HuH-7 (cell line): Measurements from ENCODE around the gene DYRK1A.

Experiments used
- DNase-seq: peaks from one replicate; pipeline ENCODE4 v3.0.0; 2011; ENCODE audit warnings: low spot score

DYRK1A gene

DNA sequence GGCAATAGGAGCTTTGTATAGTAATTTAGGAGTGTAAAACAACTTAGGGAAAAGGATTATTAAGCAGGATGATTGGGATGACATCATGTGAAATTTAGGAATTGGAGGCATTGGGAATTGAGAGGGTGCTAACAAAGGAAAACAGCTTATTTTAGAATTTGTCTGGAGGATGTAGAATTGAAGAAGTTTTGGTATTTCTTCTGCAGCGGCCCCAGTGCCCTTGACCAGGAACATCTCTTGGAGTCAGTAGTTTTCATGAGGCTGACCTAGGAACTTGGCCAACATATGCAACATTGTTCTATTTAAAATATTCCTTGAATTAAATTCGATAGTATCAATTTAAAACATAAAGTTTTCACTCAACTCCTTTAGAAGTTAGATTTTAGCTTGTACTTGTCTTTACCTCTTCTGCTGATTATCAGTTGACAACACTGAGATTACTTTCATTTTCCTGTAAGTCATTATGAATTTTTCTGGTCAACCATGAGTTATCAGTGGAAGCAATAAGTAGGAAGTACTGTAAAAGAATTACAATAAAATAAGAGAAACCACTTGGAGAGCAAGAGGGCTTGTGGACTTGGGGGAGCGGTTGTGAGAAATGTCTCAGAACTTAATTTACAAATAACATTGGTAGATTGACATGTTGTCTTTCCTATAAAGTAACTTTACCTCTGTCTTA lies 52.8 kb downstream of the DYRK1A start:
- DNase-seq = no peak

DNA sequence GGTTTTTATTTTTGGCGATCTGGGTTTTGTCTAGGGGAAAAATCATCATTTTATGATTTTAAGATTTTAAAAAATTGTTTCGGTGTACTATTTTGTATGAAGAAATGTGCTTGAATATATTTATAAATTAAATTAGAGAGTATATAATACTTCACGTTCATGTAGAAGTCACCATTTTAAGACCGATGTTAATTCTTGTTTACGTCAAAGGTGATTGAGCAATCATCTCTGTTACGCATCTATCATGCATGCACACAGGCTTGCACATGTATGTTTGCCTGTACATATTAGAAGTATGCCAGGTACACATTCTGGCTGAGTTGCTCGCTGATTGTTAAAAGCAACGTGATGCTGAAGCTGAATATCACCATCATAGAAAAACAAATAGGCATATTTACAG lies 54.7 kb downstream of the DYRK1A start:
- no peak for DNase-seq

DNA sequence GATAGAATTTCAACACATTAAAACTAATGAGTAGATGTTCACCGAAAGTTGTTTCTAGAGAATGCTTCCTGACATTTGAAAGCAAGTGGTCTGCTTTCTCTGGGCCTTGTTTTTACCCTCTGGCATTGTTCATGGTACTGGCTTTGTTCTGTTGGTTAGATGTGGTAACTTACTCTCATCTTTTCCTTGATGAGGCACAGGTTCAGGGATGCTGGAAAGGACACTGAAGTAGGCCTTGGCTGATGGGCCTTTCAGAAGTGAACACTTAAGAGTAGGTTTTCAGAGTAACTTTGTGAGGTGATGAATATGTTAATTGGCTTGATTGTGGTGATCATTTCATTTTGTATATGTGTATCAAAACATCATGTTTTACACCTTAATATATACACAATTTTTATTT lies 55.8 kb downstream of the DYRK1A start:
- no peak for DNase-seq

DNA sequence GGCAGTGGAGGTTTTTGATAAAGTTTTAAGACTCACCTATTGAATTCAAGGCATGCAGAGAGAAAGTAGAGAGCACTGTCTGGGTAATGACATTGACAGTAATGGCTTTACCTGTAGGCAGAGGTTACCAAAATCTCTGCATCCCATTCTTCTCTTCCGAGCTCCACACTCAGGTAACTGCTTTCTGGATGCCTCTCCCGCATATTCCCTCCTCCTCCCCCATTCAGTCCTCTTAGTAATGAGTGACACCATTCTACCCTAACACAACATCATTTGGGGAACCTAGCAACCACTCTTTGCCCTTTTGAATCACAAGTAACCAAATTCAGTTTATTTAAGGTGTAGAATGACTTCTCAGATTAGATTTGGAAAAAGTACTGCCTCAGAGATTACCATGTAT lies 56.5 kb downstream of the DYRK1A start:
- no peak for DNase-seq

DNA sequence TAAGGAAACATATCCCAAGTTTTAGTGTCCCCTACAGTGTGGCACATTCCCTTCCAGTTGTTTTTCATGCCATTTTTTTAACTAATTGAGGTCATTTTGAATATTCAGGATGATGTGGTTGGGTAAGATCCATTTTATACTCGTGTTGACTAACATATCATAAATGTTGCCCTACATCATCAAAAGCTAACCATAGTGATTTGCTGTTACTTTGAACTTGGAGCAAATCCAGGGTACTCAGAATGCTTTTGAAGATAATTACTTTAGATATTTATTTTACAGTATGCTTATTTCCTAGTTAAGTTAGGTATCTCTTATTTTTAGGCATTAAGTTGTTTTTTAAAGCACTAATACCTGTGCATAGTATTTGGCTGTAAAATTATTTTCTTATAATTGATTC lies 57.8 kb downstream of the DYRK1A start:
- DNase-seq = no peak

DNA sequence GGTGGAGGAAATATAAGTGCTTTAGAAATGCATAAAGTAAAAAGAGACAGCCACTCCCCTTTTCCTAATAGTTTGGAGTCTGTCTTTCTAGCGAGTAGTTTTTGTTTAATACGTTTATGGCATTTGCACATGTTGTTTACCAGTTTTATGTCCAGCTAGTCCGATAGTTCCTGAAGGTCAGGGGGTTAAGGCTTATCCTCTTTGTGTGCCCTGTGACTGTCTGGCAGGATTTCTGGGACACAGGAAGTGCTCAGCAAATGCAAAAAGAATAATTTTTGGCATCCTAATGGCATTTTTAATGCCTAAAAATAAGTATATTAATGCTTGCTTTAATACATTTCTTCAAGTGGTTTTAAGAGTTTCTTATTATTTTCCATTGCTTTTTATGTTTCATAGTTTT lies 58.4 kb downstream of the DYRK1A start:
- no peak for DNase-seq

DNA sequence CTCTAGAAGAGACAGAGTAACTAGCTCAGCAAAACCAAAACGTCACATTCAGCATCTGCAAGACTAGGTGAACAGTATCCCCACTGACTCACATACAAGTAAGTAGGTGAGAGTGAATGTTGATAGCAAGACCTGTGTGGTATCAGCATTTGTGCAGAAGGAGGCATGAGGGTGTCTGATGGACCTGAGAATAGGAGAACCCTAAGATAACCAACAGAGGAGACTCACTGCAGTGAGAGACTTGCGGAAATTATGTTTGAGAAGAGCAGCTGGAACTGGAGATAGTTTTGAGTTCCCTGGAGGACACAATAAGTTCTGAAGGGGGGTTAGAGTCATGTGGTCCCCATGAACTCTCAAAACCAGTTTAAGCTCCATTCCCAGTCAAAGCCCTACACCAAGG lies 59.1 kb downstream of the DYRK1A start:
- no peak for DNase-seq

DNA sequence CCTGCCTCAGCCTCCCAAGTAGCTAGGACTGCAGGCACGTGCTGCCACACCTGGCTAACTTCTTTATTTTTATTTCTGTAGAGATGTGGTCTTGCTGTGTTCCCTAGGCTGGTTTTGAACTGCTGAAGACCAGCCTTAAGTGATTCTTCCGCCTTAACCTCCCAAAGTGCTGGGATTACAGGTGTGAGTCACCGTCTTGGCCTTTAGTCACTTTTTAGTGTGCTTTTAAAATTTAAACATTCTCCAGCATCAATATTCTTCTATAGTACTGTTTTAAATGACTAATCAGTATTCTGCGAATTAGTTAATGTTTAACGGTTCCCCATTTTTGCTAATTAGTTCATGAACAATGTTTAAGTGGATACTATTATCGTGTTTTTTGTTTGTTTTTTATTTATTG lies 60.6 kb downstream of the DYRK1A start:
- no peak for DNase-seq

DNA sequence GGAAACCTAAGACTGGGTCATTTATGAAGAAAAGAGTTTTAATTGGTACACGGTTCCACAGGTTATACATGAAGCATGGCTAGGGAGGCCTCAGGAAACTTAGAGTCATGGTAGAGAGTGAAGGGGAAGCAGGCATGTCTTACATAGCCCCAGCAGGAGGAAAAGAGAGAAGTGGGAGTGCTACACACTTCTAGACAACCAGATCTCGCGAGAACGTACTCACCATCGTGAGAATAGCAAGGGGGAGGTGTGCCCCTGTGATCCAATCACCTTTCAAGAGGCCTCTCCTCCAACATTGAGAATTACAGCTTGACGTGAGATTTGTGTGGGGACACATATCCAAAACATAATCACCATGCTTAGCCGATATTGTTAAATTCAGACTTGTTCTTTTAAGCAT lies 62.8 kb downstream of the DYRK1A start:
- no peak for DNase-seq

DNA sequence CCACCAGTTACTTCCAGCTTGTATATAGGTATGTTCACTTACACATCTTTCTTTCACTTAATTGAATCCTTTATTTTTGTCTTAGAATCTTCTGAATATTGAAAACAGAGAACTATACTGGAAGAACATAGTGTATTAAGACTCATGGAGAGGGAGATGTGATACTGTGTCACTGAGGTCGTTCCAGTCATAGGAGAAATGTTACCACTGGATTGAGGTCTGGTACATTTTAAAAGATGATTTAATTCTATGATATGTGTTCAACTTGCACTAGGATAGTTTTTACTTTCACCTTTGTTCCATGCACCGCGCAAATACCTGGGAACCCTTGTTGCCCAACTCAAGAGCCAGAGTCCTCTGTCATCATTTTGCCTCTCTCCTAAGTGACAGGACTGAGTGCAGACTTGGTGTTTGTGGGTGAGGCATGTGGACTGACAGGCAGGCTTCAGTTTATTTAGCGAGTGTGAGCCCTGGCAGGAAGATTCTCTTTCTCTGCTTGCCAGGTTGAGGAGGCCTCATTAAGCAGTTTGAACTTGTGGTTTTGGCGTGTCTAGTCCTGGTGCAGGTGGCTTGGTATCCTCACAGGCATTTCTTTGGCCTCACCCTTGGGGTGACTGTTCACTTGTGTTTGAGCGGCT lies 63.7 kb downstream of the DYRK1A start:
- no peak for DNase-seq

DNA sequence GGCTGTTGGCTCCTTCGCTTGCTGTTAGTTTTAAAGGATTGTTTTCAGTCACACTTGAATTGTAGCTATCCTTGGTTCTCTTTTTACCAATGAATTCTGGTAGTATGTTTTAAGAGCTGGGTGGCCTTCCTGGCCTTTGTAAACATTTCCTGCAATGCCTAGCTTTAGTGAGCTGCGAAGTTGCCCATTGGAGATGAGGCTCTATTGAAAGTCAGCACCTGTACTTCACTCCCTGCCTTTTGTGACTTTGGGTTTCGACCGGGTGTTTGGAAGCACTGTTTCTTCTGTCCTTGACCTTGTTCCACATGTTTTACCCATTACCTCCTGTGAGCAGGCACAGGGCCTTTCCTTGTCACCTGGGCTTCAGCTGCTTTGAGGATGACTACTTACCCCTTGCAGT lies 64.7 kb downstream of the DYRK1A start:
- DNase-seq = no peak

DNA sequence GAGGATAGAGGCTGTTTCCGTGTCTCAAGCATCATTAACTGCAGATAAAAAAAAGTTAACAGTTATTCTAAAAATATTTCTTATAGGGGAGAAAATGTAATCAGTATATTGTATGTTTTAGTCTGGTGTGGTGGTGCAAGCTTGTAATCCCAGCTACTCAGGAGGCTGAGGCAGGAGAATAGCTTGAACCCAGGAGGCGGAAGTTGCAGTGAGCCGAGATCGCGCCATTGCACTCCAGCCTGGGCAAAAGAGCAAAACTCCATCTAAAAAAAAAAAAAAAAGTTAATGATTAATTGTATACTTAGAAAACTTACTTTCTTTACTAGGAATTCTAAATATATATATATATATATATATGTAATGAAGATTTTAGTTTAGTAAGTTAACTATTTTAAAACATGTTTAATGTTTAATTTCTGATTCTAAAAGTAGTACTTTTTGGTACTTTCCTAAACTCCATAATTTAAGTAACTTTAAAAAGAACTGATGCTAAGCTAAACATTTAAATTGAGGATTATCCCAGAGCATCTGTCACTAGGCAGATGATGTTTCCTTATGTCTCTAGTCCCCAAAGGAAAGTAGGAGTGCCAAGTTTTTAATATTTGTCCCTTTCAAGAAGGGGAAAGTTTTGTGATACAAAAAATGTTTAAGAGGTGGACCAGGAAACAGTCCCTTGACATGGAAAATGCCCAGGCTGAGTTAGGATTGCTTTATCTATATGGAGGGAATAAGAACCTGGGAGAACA lies 66.3 kb downstream of the DYRK1A start:
- DNase-seq = no peak

DNA sequence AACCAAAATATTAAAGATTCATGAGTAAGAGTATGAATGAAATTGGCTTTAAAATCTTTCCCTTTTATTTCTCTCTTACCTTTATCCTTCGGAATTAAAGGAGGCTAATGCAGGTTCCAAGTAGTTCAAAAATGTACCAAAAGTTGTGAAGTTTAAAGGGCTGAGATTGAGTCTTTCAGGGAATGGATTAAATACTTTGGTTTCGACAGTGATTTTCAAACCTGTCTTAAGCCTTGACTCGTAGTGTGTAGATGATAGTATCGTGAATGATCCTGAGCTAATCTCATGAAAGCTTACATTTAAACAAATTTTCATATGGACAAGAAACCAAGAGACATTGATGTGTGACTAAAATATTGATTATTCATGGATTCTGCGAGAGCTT lies 66.9 kb downstream of the DYRK1A start:
- no peak for DNase-seq

DNA sequence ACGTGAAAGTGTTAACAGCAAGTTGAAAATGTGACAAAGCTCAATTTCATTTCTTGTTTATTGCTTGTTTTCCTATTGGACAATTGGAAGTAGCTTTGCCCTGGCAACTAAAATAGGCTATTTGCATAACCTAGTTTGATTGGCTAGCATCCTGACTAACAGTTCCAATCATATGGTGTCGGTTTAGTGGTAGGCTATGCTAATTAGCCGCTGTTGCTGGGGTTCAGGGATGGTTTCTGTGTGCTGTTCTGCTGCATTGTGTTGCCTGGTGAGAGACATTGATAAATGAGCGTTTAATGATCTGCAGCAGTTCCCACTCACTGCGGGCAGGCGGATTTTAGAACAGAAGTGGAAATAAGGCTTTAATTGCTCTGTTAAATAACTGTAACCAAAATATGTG lies 68.5 kb downstream of the DYRK1A start:
- peak; percentile 32 for DNase-seq

DNA sequence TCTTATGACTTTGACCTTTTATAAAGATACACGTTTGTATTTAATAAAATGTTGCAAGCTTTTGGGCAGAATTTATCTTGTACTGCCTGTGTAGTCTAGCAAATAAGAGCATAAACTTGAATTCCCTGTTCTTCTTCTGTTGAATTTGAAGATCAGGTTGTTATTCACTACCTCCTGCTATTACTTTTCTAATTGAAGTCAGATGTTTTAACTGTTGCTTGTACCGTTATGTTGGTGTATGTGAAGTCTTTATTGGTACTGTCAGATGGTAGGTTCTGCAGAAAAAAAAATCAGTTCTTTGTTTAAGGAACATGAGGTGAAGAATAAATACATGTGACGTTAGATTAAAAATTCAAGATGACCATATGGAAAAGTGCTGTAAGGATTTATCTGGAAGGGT lies 69.1 kb downstream of the DYRK1A start:
- no peak for DNase-seq

DNA sequence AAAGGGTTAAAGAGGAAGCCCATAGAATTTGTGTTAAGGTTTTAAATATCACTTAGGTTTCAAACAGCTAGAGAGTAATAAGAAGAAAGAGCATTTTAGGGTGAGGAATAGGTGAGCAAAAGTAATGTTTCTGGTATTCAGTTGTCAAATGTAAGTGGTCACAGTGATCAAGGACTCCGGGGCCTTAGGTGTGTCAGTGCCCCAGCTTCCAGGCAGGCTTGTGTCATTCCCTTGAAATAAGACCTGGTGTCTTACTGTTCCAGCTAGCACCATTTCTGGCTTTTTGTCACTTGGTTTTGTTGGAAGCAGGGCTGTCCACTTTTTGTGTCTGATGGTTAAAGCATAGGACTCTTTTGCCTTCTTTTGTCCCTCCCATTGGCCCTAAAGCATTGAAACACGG lies 69.6 kb downstream of the DYRK1A start:
- DNase-seq = no peak

DNA sequence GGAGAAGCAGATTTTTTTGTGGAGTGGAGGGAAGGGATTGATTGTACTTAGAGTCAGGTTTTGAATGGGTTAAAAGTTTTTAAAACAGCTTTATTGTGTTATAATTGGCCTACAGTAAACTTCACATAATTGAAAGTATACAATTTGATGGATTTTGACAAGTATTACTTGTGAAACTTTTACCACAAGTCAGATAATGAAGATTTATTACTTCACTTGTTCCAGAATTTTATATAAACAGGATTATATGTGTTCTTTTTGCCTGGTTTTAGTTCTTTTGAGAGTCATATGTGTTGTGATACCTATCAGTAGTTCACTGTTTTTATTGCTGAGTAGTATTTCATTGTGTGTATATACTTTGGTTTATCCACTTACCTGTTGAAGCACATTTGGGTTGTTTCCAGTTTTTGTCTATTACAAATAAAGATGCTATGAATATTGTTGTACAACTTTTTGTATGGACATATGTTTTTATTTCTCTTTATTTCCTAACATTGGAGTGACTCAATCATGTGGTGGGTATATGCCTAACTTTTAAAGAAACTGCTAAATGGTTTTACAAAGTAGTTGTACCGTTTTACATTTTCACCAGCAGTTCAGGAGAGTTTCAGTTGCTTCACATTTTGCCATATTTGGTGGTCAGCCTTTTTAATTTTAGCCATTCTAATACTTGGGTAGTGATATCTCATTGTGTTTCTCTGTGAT lies 71.0 kb downstream of the DYRK1A start:
- no peak for DNase-seq

DNA sequence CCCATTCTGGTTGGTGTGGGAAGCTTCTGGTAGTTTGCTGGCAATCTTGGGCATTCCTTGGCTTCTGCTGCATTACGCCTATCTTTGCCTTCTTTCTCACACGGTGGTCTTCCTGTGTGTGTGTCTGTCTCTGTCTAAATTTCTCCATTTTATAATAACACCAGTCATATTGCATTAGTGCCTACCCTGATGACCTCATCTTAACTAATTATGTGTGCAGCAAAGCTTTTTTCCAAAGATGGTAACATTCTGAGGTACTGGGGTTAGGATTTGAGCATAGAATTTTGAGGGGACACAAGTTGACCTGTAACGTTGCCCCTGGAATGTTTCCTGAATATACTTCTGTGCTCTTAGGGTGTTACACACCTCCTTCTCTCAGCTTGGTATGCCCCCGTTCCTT lies 77.1 kb downstream of the DYRK1A start:
- no peak for DNase-seq

DNA sequence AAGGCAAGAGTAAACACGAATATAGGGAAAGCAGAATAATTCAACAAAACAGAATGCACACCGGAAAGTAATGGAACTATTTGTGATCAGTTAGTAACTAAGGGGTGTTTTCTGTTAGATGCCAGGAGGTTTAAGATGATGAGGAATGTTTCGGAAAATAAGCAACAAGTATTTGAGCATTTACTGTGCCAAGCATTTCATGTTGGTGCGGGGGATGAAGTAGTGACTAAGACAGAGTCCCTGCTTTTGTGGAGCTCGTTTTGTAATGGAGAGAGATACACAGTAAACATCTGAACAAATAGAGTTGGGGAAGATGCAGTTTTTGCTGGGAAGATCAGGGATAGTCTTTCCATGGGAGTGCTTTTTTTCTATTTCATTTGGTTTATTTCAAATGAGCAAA lies 78.7 kb downstream of the DYRK1A start:
- DNase-seq = no peak

DNA sequence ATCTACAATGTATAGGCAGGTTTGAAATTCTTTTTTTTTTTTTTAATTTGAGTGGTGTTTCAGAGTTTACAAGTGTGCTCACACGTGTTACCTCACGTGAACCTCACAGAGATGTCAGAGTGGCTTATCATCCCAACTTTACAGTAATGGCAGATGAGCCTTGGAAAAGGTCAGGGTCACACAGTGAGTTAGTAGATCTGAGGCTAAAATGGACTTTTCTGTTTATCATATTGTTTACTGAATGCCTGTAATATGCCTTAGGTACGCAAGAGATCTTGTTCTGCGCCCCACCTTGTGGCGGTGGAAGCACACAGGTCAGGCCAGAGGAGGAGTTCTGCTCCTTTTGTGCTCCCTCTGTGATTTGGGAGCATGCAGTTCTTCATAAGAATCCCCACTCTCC lies 80.0 kb downstream of the DYRK1A start:
- DNase-seq = no peak

DNA sequence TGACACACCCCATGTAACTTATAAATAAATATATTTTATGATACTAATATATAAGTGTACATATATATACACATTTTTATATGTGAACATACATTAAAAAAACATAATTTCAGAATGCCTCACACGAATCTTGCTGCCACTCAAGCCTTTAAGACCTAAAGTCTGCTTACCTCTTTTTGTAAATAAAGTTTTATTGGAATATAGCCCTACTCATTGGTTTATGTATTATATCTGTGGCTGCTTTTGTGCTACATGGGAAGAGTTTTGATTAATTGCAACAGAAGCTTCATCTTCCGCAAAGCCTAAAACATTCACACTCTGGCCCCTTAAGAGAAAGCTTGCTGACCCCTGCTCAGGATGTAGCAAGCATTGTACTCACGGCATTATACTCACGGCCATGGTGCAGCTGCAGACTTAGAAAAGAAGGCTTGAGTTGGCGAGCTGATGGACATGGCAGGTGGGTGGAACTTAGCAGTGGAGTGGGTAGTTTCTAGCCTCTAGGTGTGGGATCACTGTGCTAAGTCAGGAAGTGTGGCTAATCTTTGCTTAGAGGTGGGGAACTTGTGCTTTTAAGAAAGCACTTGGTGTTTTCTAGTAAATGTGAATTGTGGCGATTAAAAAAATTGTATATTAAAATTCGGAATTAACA lies 80.8 kb downstream of the DYRK1A start:
- DNase-seq = no peak

DNA sequence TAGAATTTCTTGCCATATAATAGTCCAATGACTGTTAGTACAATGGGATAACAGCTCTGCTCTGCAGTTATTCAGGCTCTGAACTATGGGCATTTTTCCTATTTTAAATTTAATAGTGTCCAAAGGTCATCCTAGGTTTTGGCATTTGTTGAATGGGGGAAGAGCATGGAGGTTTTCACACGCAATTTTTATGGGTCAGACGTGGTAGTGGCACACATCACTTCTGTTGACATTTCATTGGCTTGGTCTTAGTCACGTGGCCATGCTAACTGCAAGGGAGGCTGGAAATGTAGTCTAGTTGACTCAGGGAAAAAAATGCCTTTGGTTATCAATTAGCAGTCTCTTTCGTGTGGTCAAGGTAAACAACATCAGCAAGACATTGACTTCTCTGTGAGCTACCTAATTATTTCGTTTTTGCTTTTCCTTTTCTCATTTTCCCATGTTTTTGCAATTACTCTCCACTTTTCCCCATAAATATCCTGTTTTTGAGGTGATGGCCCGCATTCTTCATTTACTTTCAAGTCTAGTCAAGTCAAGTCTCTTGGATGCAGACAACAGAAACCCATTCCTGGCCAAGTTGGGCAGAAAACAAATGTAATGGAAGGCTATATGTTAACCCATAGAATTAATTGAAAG lies 82.8 kb downstream of the DYRK1A start:
- peak; percentile 8 for DNase-seq
